GM21447 (cell line): ENCODE results near the gene EXOSC3.
A peak's percentile ranks its signal among the peaks of the same experiment; 100 is the strongest.
"Not testable (repeated sequence)": the region's sequence is repeated elsewhere in the genome, so short reads cannot be mapped to it uniquely, and the experiment has no call there.

ENCODE experiments used
- ATAC-seq: cut with Tn5 transposase; IDR thresholded peaks from one replicate; pipeline ENCODE4 v1.9.1; 2021; ENCODE audit not compliant: unreplicated experiment

The EXOSC3 gene

GRCh38 chr9:37784616-37785483 is at the start of gene EXOSC3:
TSS of gene EXOSC3 (minus strand) at chr9:37785064. CDS start at chr9:37785044, 20 bp downstream.
- ATAC-seq = peak; percentile 89

GRCh38 chr9:37827483-37828165 is 42.8 kb upstream of the EXOSC3 start:
- no peak for ATAC-seq

- not testable (repeated sequence) for ATAC-seq
These were observed 40.3 kb upstream of the EXOSC3 start for GRCh38 chr9:37825174-37825573.

GRCh38 chr9:37820142-37820541 is 35.3 kb upstream of the EXOSC3 start:
- no peak for ATAC-seq

GRCh38 chr9:37818849-37819248 is 34.0 kb upstream of the EXOSC3 start:
- ATAC-seq = no peak

- no peak for ATAC-seq
These were observed 28.0 kb upstream of the EXOSC3 start for GRCh38 chr9:37812773-37813379.

GRCh38 chr9:37811906-37812476 is 27.1 kb upstream of the EXOSC3 start:
- no peak for ATAC-seq

- not testable (repeated sequence) for ATAC-seq
These were observed 24.8 kb upstream of the EXOSC3 start for GRCh38 chr9:37809676-37810075.

- ATAC-seq = no peak
These were observed 21.4 kb upstream of the EXOSC3 start for GRCh38 chr9:37806271-37806670.

- ATAC-seq = no peak
These were observed 17.3 kb upstream of the EXOSC3 start for GRCh38 chr9:37801959-37802711.

- ATAC-seq = peak; percentile 37
These were observed 16.5 kb upstream of the EXOSC3 start for GRCh38 chr9:37801287-37801850.

GRCh38 chr9:37800631-37801286 is 15.9 kb upstream of the EXOSC3 start, which contains the start of gene DCAF10:
TSS of gene DCAF10 (plus strand) at chr9:37800797. CDS start at chr9:37800867, 70 bp downstream.
- ATAC-seq = peak; percentile 76

- ATAC-seq = no peak
These were observed 13.8 kb upstream of the EXOSC3 start for GRCh38 chr9:37798677-37799076.

GRCh38 chr9:37796232-37796631 is 11.4 kb upstream of the EXOSC3 start:
- ATAC-seq = no peak

- ATAC-seq = no peak
These were observed 7.3 kb upstream of the EXOSC3 start for GRCh38 chr9:37792122-37792521.

- no peak for ATAC-seq
These were observed 5.2 kb upstream of the EXOSC3 start for GRCh38 chr9:37790096-37790495.

GRCh38 chr9:37788332-37788731 is 3.5 kb upstream of the EXOSC3 start:
- no peak for ATAC-seq

GRCh38 chr9:37787059-37787458 is 2.2 kb upstream of the EXOSC3 start:
- ATAC-seq = no peak

GRCh38 chr9:37784291-37784615 is 611 bp downstream of the EXOSC3 start:
- ATAC-seq = no peak

GRCh38 chr9:37778534-37778933 is 6.3 kb downstream of the EXOSC3 start:
- no peak for ATAC-seq
